OCI-LY3 (cell line): ENCODE results near the gene WDR59.

Experiments
- H2AFZ ChIP-seq: fragments of 200-600, 300-600 bp; shearing (Covaris generic); 2 replicates; pipeline ENCODE4 v1.6.0; 2014; ENCODE audit warnings: antibody characterized with exemption, low read depth, low read length
- H3K27ac ChIP-seq: fragments of 200-600, 300-600 bp; sonication (generic); 2 replicates; pipeline ENCODE4 v1.5.1; 2014; ENCODE audit warnings: mild to moderate bottlenecking, low read length, moderate library complexity, mixed read lengths
- H3K27me3 ChIP-seq: fragments of 200-600, 300-600 bp; sonication (generic); 2 replicates; pipeline ENCODE4 v1.6.1; 2014; ENCODE audit warnings: low read depth, low read length, mixed read lengths
- H3K36me3 ChIP-seq: fragments of 200-600, 300-600 bp; sonication (generic); replicated peaks from 2 replicates; pipeline ENCODE3; 2014; ENCODE audit warnings: low read depth, low read length, mixed read lengths
- H3K4me1 ChIP-seq: fragments of 300-600, 200-600 bp; sonication (generic); 2 replicates; pipeline ENCODE4 v1.6.1; 2014; ENCODE audit warnings: low read length, mixed read lengths
- H3K4me2 ChIP-seq: fragments of 200-600, 300-600 bp; sonication (generic); 2 replicates; pipeline ENCODE4 v1.6.1; 2014; ENCODE audit warnings: low read length, mixed read lengths
- H3K4me3 ChIP-seq: fragments of 300-600, 200-600 bp; sonication (generic); 2 replicates; pipeline ENCODE4 v1.5.1; 2014; ENCODE audit warnings: antibody characterized with exemption, mild to moderate bottlenecking, low read length, moderate library complexity
- H3K79me2 ChIP-seq: fragments of 300-600, 200-600 bp; shearing (Covaris generic); 2 replicates; pipeline ENCODE4 v1.6.1; 2014; ENCODE audit warnings: mild to moderate bottlenecking, low read length, mixed read lengths
- H3K9ac ChIP-seq: fragments of 300-600, 200-600 bp; shearing (Covaris generic); 2 replicates; pipeline ENCODE4 v1.6.0; 2014; ENCODE audit warnings: mild to moderate bottlenecking, low read length, moderate library complexity
- H3K9me3 ChIP-seq: fragments of 200-600, 300-600 bp; shearing (Covaris generic); 2 replicates; pipeline ENCODE4 v1.6.1; 2014; ENCODE audit warnings: low read length, mixed read lengths; ENCODE audit not compliant: insufficient read depth
- H4K20me1 ChIP-seq: fragments of 200-600, 300-600 bp; sonication (generic); 2 replicates; pipeline ENCODE4 v1.6.1; 2016; ENCODE audit warnings: low read length, mixed read lengths; ENCODE audit not compliant: insufficient read depth
- EZH2phosphoT487 ChIP-seq: fragments of 200-600 bp; shearing (Covaris generic); IDR thresholded peaks from 2 replicates; pipeline ENCODE4 v1.6.1; 2018; ENCODE audit warnings: antibody characterized with exemption, mixed run types, low read depth
- TF ChIP-seq, protein P1 (sequence below): fragments of 200-600, 300-600 bp; sonication (generic); IDR thresholded peaks from 2 replicates; pipeline ENCODE4 v1.5.1; 2014; ENCODE audit warnings: antibody characterized with exemption, low read length, low read depth

WDR59 gene

DNA sequence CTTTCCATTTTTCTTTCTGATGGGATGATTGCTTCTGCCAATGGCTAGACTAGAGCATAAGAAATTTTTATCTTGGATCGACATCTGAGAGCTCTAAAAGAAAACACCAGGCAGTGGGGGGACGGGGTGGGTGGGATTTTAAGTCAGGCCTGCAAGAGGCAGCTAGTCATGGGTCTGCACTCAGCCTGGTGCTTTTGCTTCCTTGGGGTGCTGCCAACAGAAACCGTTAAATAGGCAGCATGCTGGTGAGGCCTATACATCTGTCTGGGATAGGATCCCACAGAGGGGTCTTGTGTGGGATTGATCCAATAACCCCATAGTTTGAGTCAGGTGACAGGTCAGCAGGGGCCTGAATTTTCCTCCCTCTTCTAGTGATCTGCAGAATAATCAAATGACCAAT, 40.8 kb upstream of the WDR59 start:
- Histone ChIP-seq H3K27ac (no peak overlapping the region), H3K27me3 (no peaks in the 10 kb centered on the region), H3K9me3 (peaks cover 11% of the 10 kb centered on the region; the same call in 1 of the 2 replicates), H3K36me3 (peaks cover 4% of the 10 kb centered on the region), H3K4me1 (peaks cover 8% of the 10 kb centered on the region), H3K9ac (no peak overlapping the region), H3K4me2 (no peak overlapping the region), H2AFZ (no peak overlapping the region), H4K20me1 (no peaks in the 10 kb centered on the region), H3K79me2 (no peaks in the 10 kb centered on the region), H3K4me3 (no peak overlapping the region)
- TF ChIP-seq, protein P1, sequence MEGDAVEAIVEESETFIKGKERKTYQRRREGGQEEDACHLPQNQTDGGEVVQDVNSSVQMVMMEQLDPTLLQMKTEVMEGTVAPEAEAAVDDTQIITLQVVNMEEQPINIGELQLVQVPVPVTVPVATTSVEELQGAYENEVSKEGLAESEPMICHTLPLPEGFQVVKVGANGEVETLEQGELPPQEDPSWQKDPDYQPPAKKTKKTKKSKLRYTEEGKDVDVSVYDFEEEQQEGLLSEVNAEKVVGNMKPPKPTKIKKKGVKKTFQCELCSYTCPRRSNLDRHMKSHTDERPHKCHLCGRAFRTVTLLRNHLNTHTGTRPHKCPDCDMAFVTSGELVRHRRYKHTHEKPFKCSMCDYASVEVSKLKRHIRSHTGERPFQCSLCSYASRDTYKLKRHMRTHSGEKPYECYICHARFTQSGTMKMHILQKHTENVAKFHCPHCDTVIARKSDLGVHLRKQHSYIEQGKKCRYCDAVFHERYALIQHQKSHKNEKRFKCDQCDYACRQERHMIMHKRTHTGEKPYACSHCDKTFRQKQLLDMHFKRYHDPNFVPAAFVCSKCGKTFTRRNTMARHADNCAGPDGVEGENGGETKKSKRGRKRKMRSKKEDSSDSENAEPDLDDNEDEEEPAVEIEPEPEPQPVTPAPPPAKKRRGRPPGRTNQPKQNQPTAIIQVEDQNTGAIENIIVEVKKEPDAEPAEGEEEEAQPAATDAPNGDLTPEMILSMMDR, result no peak
- TF ChIP-seq EZH2phosphoT487, result no peak

DNA sequence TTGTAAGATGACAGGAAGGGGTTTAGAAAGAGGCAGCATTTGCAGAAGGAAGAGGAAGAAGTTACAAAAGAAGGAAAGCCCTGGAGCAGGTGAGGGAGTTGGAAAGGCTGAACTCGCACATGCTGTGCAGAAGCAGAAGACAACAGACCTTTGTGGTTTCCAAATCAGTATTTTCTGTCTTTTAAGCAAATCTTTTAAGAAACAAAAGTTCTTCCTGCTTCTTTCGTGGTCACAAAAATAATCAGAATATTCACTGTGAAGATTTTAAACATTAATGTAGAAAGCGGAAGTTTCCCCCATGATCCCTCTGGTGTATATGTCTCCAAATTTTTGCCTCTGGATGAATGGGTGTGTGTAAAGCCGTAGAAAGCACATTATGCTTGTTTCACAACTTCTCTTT, 39.7 kb upstream of the WDR59 start:
- Histone ChIP-seq H3K27ac (no peak overlapping the region), H3K4me1 (peaks cover 8% of the 10 kb centered on the region), H3K27me3 (no peaks in the 10 kb centered on the region), H3K79me2 (no peaks in the 10 kb centered on the region), H3K36me3 (peaks cover 4% of the 10 kb centered on the region), H3K9me3 (peaks cover 11% of the 10 kb centered on the region; the same call in 1 of the 2 replicates), H4K20me1 (no peaks in the 10 kb centered on the region), H2AFZ (no peak overlapping the region), H3K9ac (no peak overlapping the region), H3K4me2 (peak overlapping the region; percentile 33), H3K4me3 (no peak overlapping the region)
- no peak for TF ChIP-seq EZH2phosphoT487
- TF ChIP-seq, protein P1, result no peak

DNA sequence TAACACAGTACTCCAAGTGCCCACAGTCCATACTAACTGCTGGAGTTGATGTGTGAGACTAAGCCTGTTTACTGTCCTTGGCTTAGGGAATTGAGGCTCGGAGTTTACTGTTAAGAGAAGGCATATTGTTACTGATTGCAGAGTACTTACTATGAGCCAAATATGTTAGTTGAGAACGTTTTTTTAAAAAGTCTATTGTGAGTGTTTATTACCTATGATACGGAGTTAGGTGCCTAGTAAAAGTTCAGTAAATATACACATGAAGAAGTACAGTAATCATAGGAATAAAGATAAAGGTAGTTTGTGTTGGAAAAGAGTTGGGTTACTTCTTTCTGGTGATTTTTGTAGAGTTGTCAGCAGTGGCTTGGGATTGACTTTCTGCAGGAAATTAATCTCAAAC, 39.3 kb upstream of the WDR59 start:
- no peak overlapping the region for H3K9ac ChIP-seq
- peaks cover 11% of the 10 kb centered on the region; the same call in 1 of the 2 replicates for H3K9me3 ChIP-seq
- peaks cover 8% of the 10 kb centered on the region for H3K4me1 ChIP-seq
- peak overlapping the region; percentile 33 for H3K4me2 ChIP-seq
- no peaks in the 10 kb centered on the region for H4K20me1 ChIP-seq
- TF ChIP-seq, protein P1, result no peak
- TF ChIP-seq EZH2phosphoT487, result no peak
- H3K27me3 ChIP-seq, result no peaks in the 10 kb centered on the region
- H2AFZ ChIP-seq, result no peak overlapping the region
- H3K79me2 ChIP-seq, result no peaks in the 10 kb centered on the region
- no peak overlapping the region for H3K4me3 ChIP-seq
- peaks cover 4% of the 10 kb centered on the region for H3K36me3 ChIP-seq
- no peak overlapping the region for H3K27ac ChIP-seq

DNA sequence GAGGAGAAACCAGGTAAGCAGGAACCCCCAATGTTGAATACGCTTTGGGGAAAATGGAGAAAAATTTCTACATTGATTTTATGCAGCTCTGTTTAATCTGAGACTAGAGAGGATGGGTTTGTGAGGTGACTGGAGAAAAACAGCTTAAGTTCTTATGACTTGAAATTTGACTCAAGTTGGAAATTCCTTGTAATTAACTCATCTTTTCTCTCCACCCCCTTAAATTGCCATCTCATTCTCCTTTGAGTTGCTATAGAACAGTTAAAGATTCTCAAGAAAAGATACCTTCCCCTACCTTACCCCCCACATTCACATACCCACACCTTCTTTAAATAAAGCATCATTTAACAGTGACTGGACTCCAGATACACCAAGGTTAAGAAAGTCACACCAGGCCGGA, 38.1 kb upstream of the WDR59 start:
- H4K20me1 ChIP-seq, result no peaks in the 10 kb centered on the region
- peaks cover 12% of the 10 kb centered on the region for H3K4me1 ChIP-seq
- no peak overlapping the region for H2AFZ ChIP-seq
- H3K79me2 ChIP-seq, result no peaks in the 10 kb centered on the region
- H3K36me3 ChIP-seq, result peaks cover 4% of the 10 kb centered on the region
- TF ChIP-seq, protein P1, result no peak
- TF ChIP-seq EZH2phosphoT487, result no peak
- no peak overlapping the region for H3K27ac ChIP-seq
- H3K9ac ChIP-seq, result no peak overlapping the region
- H3K4me2 ChIP-seq, result no peak overlapping the region
- no peaks in the 10 kb centered on the region for H3K27me3 ChIP-seq
- H3K4me3 ChIP-seq, result no peak overlapping the region
- H3K9me3 ChIP-seq, result peaks cover 11% of the 10 kb centered on the region; the same call in 1 of the 2 replicates
